CD4-positive, alpha-beta T cell treated with Interleukin-21 for 1 hour (primary cell): ENCODE measurements around the gene BMP8A.
"Not testable (repeated sequence)": the region's sequence is repeated elsewhere in the genome, so short reads cannot be mapped to it uniquely, and the experiment has no call there.

ENCODE experiments used
- DNase-seq: peaks from one replicate; pipeline ENCODE4 v3.0.0-alpha.2; 2020

The BMP8A gene

GRCh38 chr1:39491146-39491921 is at the start of gene BMP8A:
TSS of gene BMP8A (plus strand) at chr1:39491636. CDS start at chr1:39491992, 356 bp downstream.
- DNase-seq, result peak; percentile 80

GRCh38 chr1:39441797-39442196 is 49.6 kb upstream of the BMP8A start:
- DNase-seq, result no peak

- no peak for DNase-seq
Observed at GRCh38 chr1:39445573-39445972, 45.9 kb upstream of the BMP8A start.

GRCh38 chr1:39446986-39447567 is 44.4 kb upstream of the BMP8A start:
- no peak for DNase-seq

GRCh38 chr1:39450041-39450440 is 41.4 kb upstream of the BMP8A start:
- not testable (repeated sequence) for DNase-seq

GRCh38 chr1:39450956-39451606 is 40.4 kb upstream of the BMP8A start:
- no peak for DNase-seq

GRCh38 chr1:39452081-39452480 is 39.4 kb upstream of the BMP8A start:
- no peak for DNase-seq

- no peak for DNase-seq
Observed at GRCh38 chr1:39452540-39452939, 38.9 kb upstream of the BMP8A start.

- DNase-seq, result no peak
Observed at GRCh38 chr1:39453603-39454002, 37.8 kb upstream of the BMP8A start.

GRCh38 chr1:39458991-39459390 is 32.4 kb upstream of the BMP8A start:
- no peak for DNase-seq

GRCh38 chr1:39462074-39462473 is 29.4 kb upstream of the BMP8A start:
- no peak for DNase-seq

- DNase-seq, result no peak
Observed at GRCh38 chr1:39466413-39467107, 24.9 kb upstream of the BMP8A start.

- not testable (repeated sequence) for DNase-seq
Observed at GRCh38 chr1:39467108-39467720, 24.2 kb upstream of the BMP8A start.

- DNase-seq, result no peak
Observed at GRCh38 chr1:39469150-39469549, 22.3 kb upstream of the BMP8A start.

GRCh38 chr1:39470040-39470439 is 21.4 kb upstream of the BMP8A start:
- no peak for DNase-seq

GRCh38 chr1:39472826-39473225 is 18.6 kb upstream of the BMP8A start:
- no peak for DNase-seq

GRCh38 chr1:39473324-39473723 is 18.1 kb upstream of the BMP8A start:
- no peak for DNase-seq

GRCh38 chr1:39474810-39475209 is 16.6 kb upstream of the BMP8A start:
- no peak for DNase-seq

GRCh38 chr1:39475551-39475950 is 15.9 kb upstream of the BMP8A start:
- not testable (repeated sequence) for DNase-seq

- DNase-seq, result no peak
Observed at GRCh38 chr1:39478126-39478915, 13.1 kb upstream of the BMP8A start.

GRCh38 chr1:39481289-39481688 is 10.1 kb upstream of the BMP8A start:
- no peak for DNase-seq

- DNase-seq, result no peak
Observed at GRCh38 chr1:39483276-39483675, 8.2 kb upstream of the BMP8A start.
